OCI-M1 (cell line): ENCODE measurements around the gene BTG4.

Source experiments
- DNase-seq: peaks from one replicate; lab custom pipeline; 2025; lab: John Stamatoyannopoulos, UW

BTG4 gene

DNA sequence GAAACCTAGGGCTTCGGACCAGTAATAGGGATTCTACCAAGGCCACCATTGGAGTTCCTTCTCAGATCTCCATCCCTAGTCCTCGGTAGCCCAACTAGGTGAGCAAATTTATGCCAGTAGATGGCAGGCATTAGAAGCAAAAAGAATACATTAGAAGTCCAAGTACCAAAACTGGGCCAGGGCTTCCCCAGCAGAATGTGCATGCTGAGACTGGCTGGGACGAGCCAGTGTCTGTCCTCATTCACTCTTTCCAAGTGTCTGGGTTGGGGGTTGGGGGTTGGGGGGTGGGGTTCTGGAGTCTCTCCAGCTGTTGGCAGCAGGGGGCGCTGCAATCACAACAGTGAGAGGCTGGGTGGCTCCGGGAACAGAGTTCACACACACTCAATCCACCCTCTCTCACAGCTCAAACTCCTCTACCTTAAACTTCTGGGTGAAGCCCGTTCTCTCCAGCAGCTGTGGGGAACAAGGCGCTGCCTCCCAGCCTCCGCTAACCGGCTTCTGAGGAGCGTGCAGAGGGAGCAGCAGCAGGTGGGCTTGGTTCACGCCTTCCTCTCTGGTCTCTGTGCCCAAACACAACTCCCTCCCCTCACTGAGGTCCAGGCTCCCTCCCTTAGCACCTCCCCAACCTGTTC is 57.5 kb downstream of the BTG4 start:
- DNase-seq: peak; percentile 76

- DNase-seq: no peak
These were observed 59.2 kb downstream of the BTG4 start for GRCh38 chr11:111452817-111453552.

GRCh38 chr11:111452146-111452545 is 60.0 kb downstream of the BTG4 start:
- DNase-seq: no peak

- DNase-seq: no peak
These were observed 61.5 kb downstream of the BTG4 start for GRCh38 chr11:111450480-111451320.

DNA sequence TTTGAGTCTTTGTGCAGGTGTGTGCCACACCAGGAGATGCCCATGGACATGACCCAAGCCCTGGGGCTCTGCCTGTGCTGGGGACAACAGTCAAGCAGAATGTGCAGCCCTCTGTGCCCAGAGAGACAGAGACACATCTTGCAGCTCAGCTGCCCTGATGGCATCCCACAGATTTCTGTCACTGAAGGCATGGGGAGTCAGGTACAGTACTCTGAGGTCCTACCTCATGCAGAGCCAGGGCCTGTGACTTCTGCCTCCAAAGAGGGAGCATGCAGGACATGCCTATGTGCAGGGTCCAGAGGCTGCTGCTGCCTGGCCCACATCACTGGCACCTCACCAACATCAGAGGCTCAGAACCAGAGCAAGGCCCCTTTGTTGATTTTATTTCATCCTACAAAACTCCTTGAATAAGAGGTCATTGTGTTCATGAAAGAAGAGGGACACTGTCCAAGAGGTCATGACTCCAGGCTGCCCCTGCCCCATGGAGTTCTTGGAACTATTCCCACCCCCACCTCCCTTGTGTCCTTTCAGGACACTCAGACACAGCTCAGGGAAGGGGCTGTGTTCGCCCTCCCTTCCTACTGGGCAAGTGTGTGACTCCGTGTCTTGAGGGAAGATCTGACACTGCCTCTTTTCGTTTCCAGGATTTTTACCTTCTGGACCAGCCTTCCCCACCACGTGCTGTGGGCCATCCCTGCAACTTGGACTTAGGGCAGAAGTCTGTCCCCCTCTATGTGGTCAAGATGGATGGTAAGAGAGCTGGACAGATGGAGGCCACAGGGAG is 62.3 kb downstream of the BTG4 start:
- DNase-seq: no peak

GRCh38 chr11:111448831-111449557 is 63.2 kb downstream of the BTG4 start:
- DNase-seq: no peak

GRCh38 chr11:111448414-111448813 is 63.8 kb downstream of the BTG4 start:
- DNase-seq: no peak

DNA sequence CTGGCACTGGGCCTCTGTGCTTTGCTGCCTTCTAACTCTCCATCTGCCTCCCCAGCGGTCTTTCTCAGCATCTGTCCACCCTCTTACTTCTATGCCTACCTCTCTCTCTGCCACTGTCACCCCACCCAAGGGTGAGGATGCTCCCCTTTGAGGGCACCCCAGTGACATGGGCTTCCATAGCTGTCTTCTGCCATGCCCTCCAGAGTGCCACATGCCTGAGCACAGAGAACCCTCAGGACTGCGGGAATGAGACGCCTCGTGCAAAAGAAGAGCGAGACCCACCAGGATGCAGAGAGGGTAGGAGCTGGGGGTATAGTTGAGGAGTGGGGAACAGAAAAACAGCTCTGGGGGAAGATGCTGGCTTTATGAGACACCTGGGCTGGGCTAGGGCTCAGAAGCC is 64.3 kb downstream of the BTG4 start:
- DNase-seq: no peak

- DNase-seq: no peak
These were observed 65.1 kb downstream of the BTG4 start for GRCh38 chr11:111447112-111447471.

DNA sequence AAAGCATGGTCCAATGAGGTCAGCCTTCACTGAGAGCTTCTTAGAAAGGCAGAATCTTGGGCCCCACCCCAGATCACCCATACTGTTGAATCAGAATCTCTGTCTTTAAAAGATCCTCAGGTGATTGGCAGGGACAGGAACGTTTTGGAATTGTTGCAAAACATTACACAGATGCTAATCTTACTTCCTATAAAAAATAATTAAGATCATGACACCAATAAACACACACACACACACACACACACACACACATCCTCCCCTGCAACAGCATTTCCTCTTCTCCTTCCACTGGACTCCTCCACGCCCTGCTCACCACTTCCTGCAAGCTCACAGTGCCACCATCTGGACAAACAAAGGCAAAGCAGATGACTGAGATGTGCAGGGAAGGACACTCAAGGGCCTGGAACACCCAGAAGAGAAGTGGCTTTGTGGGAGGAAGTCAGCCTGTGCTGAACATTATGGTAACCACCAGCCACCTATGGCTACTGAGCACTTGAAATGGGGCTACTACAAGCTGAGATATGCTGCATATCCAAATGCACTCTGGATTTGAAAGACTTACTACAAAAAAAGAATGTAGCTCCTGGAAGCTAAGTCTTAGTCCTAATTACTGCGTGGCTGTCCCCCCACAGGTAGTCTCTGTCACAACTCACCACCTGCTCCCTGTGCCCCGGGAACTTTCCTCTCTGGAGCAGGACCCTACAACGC is 65.6 kb downstream of the BTG4 start:
- DNase-seq: peak; percentile 97

DNA sequence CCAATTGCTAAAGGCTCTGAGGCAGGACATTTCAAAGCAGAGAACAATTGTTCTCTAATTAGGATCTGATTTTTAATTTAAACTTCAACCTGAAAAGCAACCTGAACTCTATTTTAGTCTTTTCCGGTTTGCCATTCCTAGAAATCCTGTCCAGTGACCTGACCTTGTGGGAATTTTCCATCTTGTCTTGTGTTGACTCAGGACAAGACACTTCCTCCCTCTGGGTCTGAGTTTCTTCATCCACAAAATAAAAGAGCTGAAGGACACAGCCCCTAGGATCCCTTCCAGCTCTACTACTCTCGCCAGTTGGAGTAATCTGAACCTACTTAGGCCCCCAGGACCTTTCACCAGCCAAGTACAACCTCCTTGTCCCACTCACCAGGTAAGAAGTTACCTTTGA is 66.6 kb downstream of the BTG4 start:
- no peak for DNase-seq
